PC-3 (cell line): Measurements from ENCODE around the gene GABRG3.

Experiments
- CTCF ChIP-seq: fragments of 300-600 bp; sonication (generic); conservative IDR thresholded peaks from 2 replicates; pipeline ENCODE4 v1.5.1; 2017; ENCODE audit warnings: antibody characterized with exemption, low read depth, mild to moderate bottlenecking, low read length
- EZH2 ChIP-seq: fragments of 300-600 bp; sonication (generic); IDR thresholded peaks from one replicate; pipeline ENCODE4 v1.6.1; 2017; ENCODE audit warnings: antibody characterized with exemption, mild to moderate bottlenecking, low read length; ENCODE audit not compliant: unreplicated experiment

GRCh38 chr15:26926081-26926480, 44.9 kb upstream of the GABRG3 start:
- TF ChIP-seq CTCF, result no peak
- TF ChIP-seq EZH2, result no peak
